ENCODE measurements around the gene PIAS3. TPM values are rescaled to one million over a fixed set of nuclear protein-coding genes. Genes with fewer than 3 reads are reported as not detected.
"Not testable (repeated sequence)": the region's sequence is repeated elsewhere in the genome, so short reads cannot be mapped to it uniquely, and the experiment has no call there.

The PIAS3 gene
- total RNA-seq, 1 experiment from 2014 or later: 15.7 TPM

- DNase-seq (ENCODE audit: low read depth in 1 of 2, low spot score in 2 of 2): peak; percentile 16 to 60
- Histone ChIP-seq H3K4me1 (replicated peaks) (peaks cover 12% of the 10 kb centered on the region), H3K27ac (no peak overlapping the region)
Observed at GRCh38 chr1:145858238-145858900, 512 bp downstream of the PIAS3 start.

DNA sequence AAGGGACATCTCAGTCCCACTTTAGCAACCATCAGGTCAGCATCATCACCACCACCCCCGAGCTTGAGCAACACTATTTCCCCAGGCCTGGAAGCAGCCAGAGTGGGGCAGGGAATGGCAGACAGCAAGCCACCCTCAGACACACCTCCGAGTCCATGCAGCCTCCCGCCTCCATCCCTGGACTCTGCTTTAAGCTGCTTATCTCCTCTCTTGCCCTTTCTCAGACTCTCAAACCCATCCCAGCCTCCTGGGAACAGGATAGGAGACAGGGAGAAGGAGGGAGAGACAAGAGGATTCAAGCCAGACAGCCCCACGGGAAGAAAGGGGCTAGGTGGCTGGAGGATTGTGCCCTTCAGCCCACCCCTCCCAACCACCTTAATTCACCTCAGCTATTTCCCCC lies 1.7 kb downstream of the PIAS3 start:
- H3K4me1 ChIP-seq (replicated peaks): peaks cover 12% of the 10 kb centered on the region

More at GRCh38 chr1:145858238-145858900, 512 bp downstream of the PIAS3 start:
- Histone ChIP-seq H3K36me3 (peaks cover 43% of the 10 kb centered on the region), H3K4me3 (peak overlapping the region; percentile 54), H3K27me3 (replicated peaks) (no peaks in the 10 kb centered on the region), H3K9me3 (replicated peaks) (no peaks in the 10 kb centered on the region)

GRCh38 chr1:145855426-145855948 lies 3.4 kb downstream of the PIAS3 start:
- H3K4me3 ChIP-seq: no peak overlapping the region
- H3K9me3 ChIP-seq (replicated peaks): no peaks in the 10 kb centered on the region
- H3K27me3 ChIP-seq (replicated peaks): no peaks in the 10 kb centered on the region
- H3K4me1 ChIP-seq (replicated peaks): peaks cover 12% of the 10 kb centered on the region
- H3K27ac ChIP-seq: no peak overlapping the region
- peaks cover 69% of the 10 kb centered on the region for H3K36me3 ChIP-seq
- DNase-seq (ENCODE audit: low read depth in 1 of 2, low spot score in 2 of 2): no peak

More for the DNA sequence above, 1.7 kb downstream of the PIAS3 start:
- no peak overlapping the region for H3K27ac ChIP-seq
- no peak overlapping the region for H3K4me3 ChIP-seq
- no peaks in the 10 kb centered on the region for H3K9me3 ChIP-seq (replicated peaks)
- DNase-seq (ENCODE audit: low read depth in 1 of 2, low spot score in 2 of 2): no peak
- peaks cover 55% of the 10 kb centered on the region for H3K36me3 ChIP-seq
- no peaks in the 10 kb centered on the region for H3K27me3 ChIP-seq (replicated peaks)

GRCh38 chr1:145849356-145850160 lies 9.3 kb downstream of the PIAS3 start:
- no peak overlapping the region for H3K4me3 ChIP-seq
- H3K27me3 ChIP-seq (replicated peaks): no peaks in the 10 kb centered on the region
- H3K4me1 ChIP-seq (replicated peaks): peaks cover 29% of the 10 kb centered on the region
- no peaks in the 10 kb centered on the region for H3K9me3 ChIP-seq (replicated peaks)
- peak overlapping the region; percentile 63 for H3K27ac ChIP-seq
- H3K36me3 ChIP-seq: peaks cover 70% of the 10 kb centered on the region
- DNase-seq (ENCODE audit: low read depth in 1 of 2, low spot score in 2 of 2): peak; percentile 61 to 76

GRCh38 chr1:145847827-145848226 lies 11.1 kb downstream of the PIAS3 start:
- Histone ChIP-seq H3K36me3 (peaks cover 67% of the 10 kb centered on the region), H3K4me3 (no peak overlapping the region), H3K9me3 (replicated peaks) (no peaks in the 10 kb centered on the region), H3K27me3 (replicated peaks) (no peaks in the 10 kb centered on the region), H3K4me1 (replicated peaks) (peaks cover 29% of the 10 kb centered on the region), H3K27ac (no peak overlapping the region)
- DNase-seq (ENCODE audit: low read depth in 1 of 2, low spot score in 2 of 2): no peak

DNA sequence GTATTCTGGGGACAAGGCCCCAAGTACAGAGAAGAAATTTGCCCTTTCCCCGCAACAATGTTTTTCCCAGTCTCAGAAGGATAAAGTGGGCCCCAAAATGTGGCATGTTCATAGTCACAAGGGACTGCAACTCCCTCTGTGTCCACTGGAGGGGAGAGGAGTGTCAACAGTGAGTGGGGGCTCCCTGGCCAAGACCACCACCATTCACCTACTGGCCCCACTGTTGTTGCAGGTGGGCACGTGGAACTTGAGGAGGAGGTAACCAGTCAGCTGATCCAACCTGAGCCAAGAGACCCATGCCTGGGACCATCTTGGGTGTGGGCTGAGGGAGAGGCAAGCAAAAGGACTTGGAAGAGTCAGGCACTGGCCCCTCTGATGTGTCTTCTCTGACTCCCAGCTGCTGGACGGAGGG lies 12.7 kb downstream of the PIAS3 start:
- DNase-seq (ENCODE audit: low read depth in 1 of 2, low spot score in 2 of 2): peak in 1 of 2 experiments; percentile 48
- H3K4me1 ChIP-seq (replicated peaks): peaks cover 29% of the 10 kb centered on the region
- H3K4me3 ChIP-seq: peak overlapping the region; percentile 46
- H3K9me3 ChIP-seq (replicated peaks): no peaks in the 10 kb centered on the region
- H3K27ac ChIP-seq: no peak overlapping the region; the same call in 1 of the 2 replicates
- H3K27me3 ChIP-seq (replicated peaks): no peaks in the 10 kb centered on the region
- H3K36me3 ChIP-seq: peaks cover 68% of the 10 kb centered on the region

- DNase-seq (ENCODE audit: low read depth in 1 of 2, low spot score in 2 of 2): peak; percentile 84 to 86
- peak within 1 kb of the TSS; percentile 46 for H3K4me3 ChIP-seq
- peaks cover 68% of the 10 kb centered on the region for H3K36me3 ChIP-seq
- H3K27ac ChIP-seq: peak within 1 kb of the TSS; percentile 31
- H3K9me3 ChIP-seq (replicated peaks): no peaks in the 10 kb centered on the region
- no peaks in the 10 kb centered on the region for H3K27me3 ChIP-seq (replicated peaks)
- peaks cover 29% of the 10 kb centered on the region for H3K4me1 ChIP-seq (replicated peaks)
Observed at GRCh38 chr1:145845514-145846161, 13.2 kb downstream of the PIAS3 start, which contains the start of gene NUDT17. TSS of gene NUDT17 (plus strand) at chr1:145845630. CDS start at chr1:145845641, 11 bp downstream.

- H3K4me1 ChIP-seq (replicated peaks): peaks cover 25% of the 10 kb centered on the region
- no peak for DNase-seq (ENCODE audit: low read depth in 1 of 2, low spot score in 2 of 2)
- H3K27ac ChIP-seq: no peak overlapping the region
- peak overlapping the region; percentile 46 for H3K4me3 ChIP-seq
- H3K9me3 ChIP-seq (replicated peaks): no peaks in the 10 kb centered on the region
- no peaks in the 10 kb centered on the region for H3K27me3 ChIP-seq (replicated peaks)
- H3K36me3 ChIP-seq: peaks cover 68% of the 10 kb centered on the region
Observed at GRCh38 chr1:145845144-145845513, 13.8 kb downstream of the PIAS3 start.

GRCh38 chr1:145843031-145843430 lies 15.8 kb downstream of the PIAS3 start:
- DNase-seq (ENCODE audit: low read depth in 1 of 2, low spot score in 2 of 2): no peak
- H3K27ac ChIP-seq: no peak overlapping the region
- peaks cover 68% of the 10 kb centered on the region for H3K36me3 ChIP-seq
- no peak overlapping the region for H3K4me3 ChIP-seq
- no peaks in the 10 kb centered on the region for H3K9me3 ChIP-seq (replicated peaks)
- no peaks in the 10 kb centered on the region for H3K27me3 ChIP-seq (replicated peaks)
- peaks cover 14% of the 10 kb centered on the region for H3K4me1 ChIP-seq (replicated peaks)

GRCh38 chr1:145837656-145838055 lies 21.2 kb downstream of the PIAS3 start:
- Histone ChIP-seq H3K9me3 (replicated peaks) (no peaks in the 10 kb centered on the region), H3K4me3 (no peak overlapping the region), H3K4me1 (replicated peaks) (no peaks in the 10 kb centered on the region), H3K27ac (no peak overlapping the region), H3K27me3 (replicated peaks) (no peaks in the 10 kb centered on the region), H3K36me3 (peaks cover 97% of the 10 kb centered on the region)
- DNase-seq (ENCODE audit: low read depth in 1 of 2, low spot score in 2 of 2): no peak

DNA sequence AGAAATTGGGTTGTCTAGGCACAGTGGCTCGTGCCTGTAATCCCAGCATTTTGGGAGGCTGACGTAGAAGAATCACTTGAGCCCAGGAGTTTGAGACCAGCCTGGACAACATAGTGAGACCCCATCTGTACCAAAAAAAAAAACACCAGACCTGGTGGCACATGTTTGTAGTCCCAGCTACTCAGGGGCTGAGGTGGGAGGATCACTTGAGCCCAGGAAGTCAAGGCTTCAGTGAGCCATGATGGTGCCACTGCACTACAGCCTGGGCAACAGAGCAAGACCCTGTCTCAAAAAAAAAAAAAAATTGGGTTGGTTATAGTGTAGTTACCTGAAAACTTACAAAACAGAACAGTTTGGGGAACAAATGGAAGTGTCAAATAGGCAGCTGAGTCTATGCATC lies 28.1 kb downstream of the PIAS3 start:
- H3K4me3 ChIP-seq; H3K27me3 ChIP-seq (replicated peaks); H3K4me1 ChIP-seq (replicated peaks); H3K9me3 ChIP-seq (replicated peaks); DNase-seq (ENCODE audit: low read depth in 1 of 2, low spot score in 2 of 2); H3K27ac ChIP-seq: not testable (repeated sequence)
- H3K36me3 ChIP-seq: peaks cover 98% of the 10 kb centered on the region

DNA sequence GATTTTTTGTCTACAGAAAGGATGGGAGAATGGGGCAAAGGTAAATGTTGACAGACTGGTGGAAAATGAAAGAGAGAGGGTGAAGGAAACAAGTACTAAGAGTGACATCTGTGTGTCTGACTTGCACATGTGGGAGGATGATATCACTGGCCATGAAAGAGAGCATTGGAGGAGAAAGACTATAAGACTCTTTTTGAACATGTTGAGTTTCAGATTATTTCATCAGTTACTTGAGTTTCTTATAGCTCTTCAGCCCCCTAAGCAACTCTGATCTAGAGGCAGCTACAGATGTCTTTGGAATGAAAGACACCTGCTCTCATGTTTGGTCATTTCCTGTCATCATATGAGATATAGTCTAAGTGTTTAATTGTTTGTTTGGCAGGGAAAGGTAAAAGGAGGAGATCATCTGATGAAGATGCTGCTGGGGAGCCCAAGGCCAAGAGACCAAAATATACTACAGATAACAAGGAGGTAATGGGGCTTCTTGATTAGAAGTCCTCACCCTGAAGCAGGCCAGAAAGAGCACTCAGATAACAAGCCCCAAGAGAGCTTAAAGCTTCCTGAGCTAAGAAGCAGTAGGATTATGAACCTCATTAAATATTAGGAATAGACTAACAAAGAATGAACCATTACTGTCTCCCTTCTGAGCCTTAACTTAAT lies 30.4 kb downstream of the PIAS3 start:
- H3K4me3 ChIP-seq: no peak overlapping the region
- no peaks in the 10 kb centered on the region for H3K27me3 ChIP-seq (replicated peaks)
- H3K36me3 ChIP-seq: peaks cover 93% of the 10 kb centered on the region
- H3K9me3 ChIP-seq (replicated peaks): no peaks in the 10 kb centered on the region
- peaks cover 7% of the 10 kb centered on the region for H3K4me1 ChIP-seq (replicated peaks)
- no peak for DNase-seq (ENCODE audit: low read depth in 1 of 2, low spot score in 2 of 2)
- H3K27ac ChIP-seq: no peak overlapping the region

DNA sequence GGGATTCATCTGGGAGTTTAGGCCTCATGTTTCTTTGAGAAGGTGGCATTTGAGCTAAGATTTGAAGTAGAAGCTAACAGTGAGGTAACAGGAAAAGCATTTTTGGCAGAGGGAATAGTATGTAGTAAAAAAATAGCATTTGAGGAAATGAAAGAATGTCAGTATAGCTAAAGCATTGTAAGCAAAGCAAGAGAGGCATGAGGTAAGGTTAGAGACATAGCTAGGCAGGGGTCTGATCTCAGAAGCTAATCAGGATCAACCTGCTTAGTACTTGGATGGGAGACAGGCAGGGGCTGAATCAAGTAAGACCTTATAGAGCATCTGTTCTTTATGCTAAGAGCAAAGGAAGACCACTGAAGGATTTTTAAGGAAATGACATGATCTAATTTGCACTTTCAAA lies 30.9 kb downstream of the PIAS3 start:
- Histone ChIP-seq H3K27ac (no peak overlapping the region), H3K4me3 (no peak overlapping the region), H3K9me3 (replicated peaks) (no peaks in the 10 kb centered on the region), H3K36me3 (peaks cover 88% of the 10 kb centered on the region), H3K4me1 (replicated peaks) (peaks cover 7% of the 10 kb centered on the region), H3K27me3 (replicated peaks) (no peaks in the 10 kb centered on the region)
- no peak for DNase-seq (ENCODE audit: low read depth in 1 of 2, low spot score in 2 of 2)
